ENCODE measurements around the gene PFAS.
"Not testable (repeated sequence)": the region's sequence is repeated elsewhere in the genome, so short reads cannot be mapped to it uniquely, and the experiment has no call there.

PFAS gene

DNA sequence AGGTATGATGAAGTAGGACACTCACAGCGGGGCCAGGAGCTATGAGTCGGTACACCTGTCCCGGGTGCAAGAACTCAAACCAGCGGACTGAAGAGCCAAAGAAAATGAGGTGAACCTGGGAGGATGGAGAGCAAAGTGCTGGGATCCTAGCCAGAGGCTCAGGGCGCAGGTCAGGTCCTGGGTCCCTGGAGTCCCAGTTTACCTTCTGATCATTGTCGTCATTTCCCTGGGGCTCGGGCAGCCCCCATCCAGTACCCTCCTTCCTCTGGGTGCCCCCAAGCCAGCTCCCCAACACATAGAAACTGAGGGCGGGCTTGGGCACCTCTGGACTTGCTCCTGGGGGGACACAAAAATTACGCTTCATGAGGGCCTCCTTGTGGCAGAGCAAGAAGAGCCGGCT lies 17.4 kb upstream of the PFAS start:
- H3K4me3 ChIP-seq (ENCODE audit: low read length in 2 of 2): no peak overlapping the region
- H3K9me3 ChIP-seq (ENCODE audit: control insufficient read depth in 2 of 2, low read length in 2 of 2): no peaks in the 10 kb centered on the region
- peaks cover 4% of the 10 kb centered on the region for H3K4me1 ChIP-seq (ENCODE audit: control insufficient read depth, insufficient read depth, low read length)
- peaks cover 84 to 85% of the 10 kb centered on the region in 2 donors for H3K36me3 ChIP-seq (ENCODE audit: control insufficient read depth in 2 of 2, insufficient read depth in 2 of 2, low read length in 2 of 2)
- no peak overlapping the region for H3K27ac ChIP-seq (ENCODE audit: low read length)
- no peak overlapping the region for H3K9ac ChIP-seq (ENCODE audit: low read length in 2 of 2)
- H3K27me3 ChIP-seq (ENCODE audit: control insufficient read depth in 1 of 2, insufficient read depth in 2 of 2, low read length in 2 of 2): no peaks in the 10 kb centered on the region

DNA sequence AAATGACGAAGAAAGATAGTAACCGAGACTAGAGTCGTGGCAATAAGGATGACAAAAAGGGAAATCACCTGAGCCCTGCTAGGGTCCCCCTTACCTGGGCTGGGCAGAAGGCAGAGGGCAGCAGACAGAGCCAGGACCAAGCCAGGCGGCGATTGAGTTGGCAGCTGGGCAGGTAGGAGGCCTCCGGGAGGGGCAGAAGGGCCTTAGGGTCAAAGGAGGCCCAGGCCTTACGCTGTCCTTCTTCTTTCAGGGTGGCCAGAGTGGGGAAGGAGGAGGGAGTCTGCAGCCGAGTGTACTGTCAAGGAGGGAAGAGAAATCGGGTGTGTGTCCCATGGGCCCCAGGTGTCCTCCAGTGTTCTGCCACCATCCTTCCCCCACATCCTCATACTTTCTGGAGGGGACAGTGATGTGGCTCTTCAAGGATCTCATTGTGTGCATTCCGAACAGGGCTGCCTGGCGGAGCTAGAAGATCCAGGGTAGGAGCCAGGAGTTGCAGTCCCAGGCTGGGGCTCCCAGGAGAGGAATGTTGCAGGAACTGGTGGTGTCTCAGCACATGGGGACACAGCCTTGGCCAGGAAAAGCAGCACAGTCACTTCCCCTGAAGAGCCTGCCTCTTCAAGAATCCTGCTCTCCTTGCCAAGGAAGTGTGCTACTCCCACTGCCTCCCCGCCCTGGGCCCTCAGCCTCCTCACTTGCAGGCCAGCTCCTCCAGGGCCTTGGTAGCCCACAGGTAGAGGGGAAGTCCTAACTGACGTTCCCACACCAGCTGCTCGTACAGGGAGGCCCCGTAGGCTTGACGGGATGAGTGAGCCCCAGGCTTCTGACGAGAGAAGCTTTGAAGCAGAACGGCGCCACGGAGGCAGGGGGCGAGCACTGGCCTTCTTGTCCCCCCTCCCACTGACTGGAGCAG lies 14.5 kb upstream of the PFAS start:
- Histone ChIP-seq H3K4me3 (ENCODE audit: low read length in 2 of 2) (no peak overlapping the region), H3K4me1 (ENCODE audit: control insufficient read depth, insufficient read depth, low read length) (no peaks in the 10 kb centered on the region), H3K27me3 (ENCODE audit: control insufficient read depth in 1 of 2, insufficient read depth in 2 of 2, low read length in 2 of 2) (no peaks in the 10 kb centered on the region), H3K9me3 (ENCODE audit: control insufficient read depth in 2 of 2, low read length in 2 of 2) (no peaks in the 10 kb centered on the region), H3K27ac (ENCODE audit: low read length) (no peak overlapping the region), H3K9ac (ENCODE audit: low read length in 2 of 2) (no peak overlapping the region), H3K36me3 (ENCODE audit: control insufficient read depth in 2 of 2, insufficient read depth in 2 of 2, low read length in 2 of 2) (peaks cover 74 to 82% of the 10 kb centered on the region in 2 donors)

DNA sequence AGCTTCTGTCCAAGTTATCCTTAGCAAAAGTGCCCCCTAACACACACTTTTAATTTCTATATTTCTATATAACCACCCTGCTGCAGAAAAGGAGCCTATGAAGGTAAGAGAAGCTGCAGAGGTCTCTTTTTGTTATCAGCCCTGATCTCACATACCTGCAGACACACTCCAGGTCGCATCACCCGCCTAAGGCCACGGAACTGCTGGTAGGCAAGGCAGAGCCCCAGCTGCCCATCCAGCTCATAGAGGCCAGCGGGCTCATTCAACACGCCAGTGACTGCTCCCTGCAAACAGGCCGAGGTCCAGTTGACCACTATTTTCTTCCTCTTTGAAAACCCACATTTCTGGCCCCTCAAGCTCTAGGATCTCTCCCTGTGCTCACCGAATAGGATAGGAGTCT lies 13.4 kb upstream of the PFAS start:
- no peaks in the 10 kb centered on the region for H3K4me1 ChIP-seq (ENCODE audit: control insufficient read depth, insufficient read depth, low read length)
- no peak overlapping the region for H3K9ac ChIP-seq (ENCODE audit: low read length in 2 of 2)
- peaks cover 67 to 75% of the 10 kb centered on the region in 2 donors for H3K36me3 ChIP-seq (ENCODE audit: control insufficient read depth in 2 of 2, insufficient read depth in 2 of 2, low read length in 2 of 2)
- no peaks in the 10 kb centered on the region for H3K27me3 ChIP-seq (ENCODE audit: control insufficient read depth in 1 of 2, insufficient read depth in 2 of 2, low read length in 2 of 2)
- H3K27ac ChIP-seq (ENCODE audit: low read length): no peak overlapping the region
- H3K4me3 ChIP-seq (ENCODE audit: low read length in 2 of 2): no peak overlapping the region
- H3K9me3 ChIP-seq (ENCODE audit: control insufficient read depth in 2 of 2, low read length in 2 of 2): no peaks in the 10 kb centered on the region

DNA sequence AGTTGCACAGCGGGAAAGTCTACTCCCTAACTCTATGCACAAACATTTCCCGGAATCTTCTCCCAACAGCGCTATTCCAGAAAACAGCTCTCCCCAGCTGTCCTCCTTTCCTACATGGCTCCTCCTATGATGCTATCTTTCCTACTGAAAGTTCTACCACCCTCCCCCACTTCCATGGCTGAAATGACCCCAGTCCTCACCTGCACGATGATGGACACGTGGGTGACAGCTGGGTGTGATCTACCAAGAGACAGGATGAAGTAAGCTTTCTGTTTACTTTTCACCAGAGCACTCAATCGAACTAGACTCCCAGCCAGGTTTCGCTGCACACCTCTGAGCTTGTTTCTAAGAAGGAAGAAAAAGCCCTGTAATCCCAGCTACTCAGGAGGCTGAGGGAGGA lies 11.9 kb upstream of the PFAS start:
- Histone ChIP-seq H3K36me3 (ENCODE audit: control insufficient read depth in 2 of 2, insufficient read depth in 2 of 2, low read length in 2 of 2) (peaks cover 56 to 60% of the 10 kb centered on the region in 2 donors), H3K4me1 (ENCODE audit: control insufficient read depth, insufficient read depth, low read length) (no peaks in the 10 kb centered on the region), H3K27me3 (ENCODE audit: control insufficient read depth in 1 of 2, insufficient read depth in 2 of 2, low read length in 2 of 2) (no peaks in the 10 kb centered on the region), H3K9me3 (ENCODE audit: control insufficient read depth in 2 of 2, low read length in 2 of 2) (no peaks in the 10 kb centered on the region), H3K9ac (ENCODE audit: low read length in 2 of 2) (no peak overlapping the region), H3K4me3 (ENCODE audit: low read length in 2 of 2) (no peak overlapping the region), H3K27ac (ENCODE audit: low read length) (no peak overlapping the region)

DNA sequence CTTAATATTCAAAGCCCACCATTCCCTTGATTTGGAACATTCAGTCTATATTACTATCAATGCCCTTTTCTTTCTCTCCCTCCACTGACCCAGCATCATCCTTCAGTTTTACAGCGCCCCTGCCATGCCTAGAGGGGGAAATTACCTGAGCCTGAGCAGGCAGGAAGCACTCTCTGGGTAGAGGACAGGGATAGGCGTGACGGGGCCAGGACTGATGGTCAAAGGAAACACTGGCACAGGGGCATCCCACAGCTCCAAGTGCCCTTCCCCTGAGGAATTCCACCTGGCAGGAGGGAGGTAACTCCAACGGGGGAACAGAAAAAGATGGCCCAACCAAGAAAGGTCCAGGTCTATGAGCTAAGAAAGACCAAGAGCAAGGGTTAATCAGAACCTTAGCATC lies 11.2 kb upstream of the PFAS start:
- H3K4me1 ChIP-seq (ENCODE audit: control insufficient read depth, insufficient read depth, low read length): no peaks in the 10 kb centered on the region
- no peaks in the 10 kb centered on the region for H3K27me3 ChIP-seq (ENCODE audit: control insufficient read depth in 1 of 2, insufficient read depth in 2 of 2, low read length in 2 of 2)
- no peak overlapping the region for H3K27ac ChIP-seq (ENCODE audit: low read length)
- H3K4me3 ChIP-seq (ENCODE audit: low read length in 2 of 2): no peak overlapping the region
- H3K9ac ChIP-seq (ENCODE audit: low read length in 2 of 2): no peak overlapping the region
- no peaks in the 10 kb centered on the region for H3K9me3 ChIP-seq (ENCODE audit: control insufficient read depth in 2 of 2, low read length in 2 of 2)
- H3K36me3 ChIP-seq (ENCODE audit: control insufficient read depth in 2 of 2, insufficient read depth in 2 of 2, low read length in 2 of 2): peaks cover 51 to 55% of the 10 kb centered on the region in 2 donors

DNA sequence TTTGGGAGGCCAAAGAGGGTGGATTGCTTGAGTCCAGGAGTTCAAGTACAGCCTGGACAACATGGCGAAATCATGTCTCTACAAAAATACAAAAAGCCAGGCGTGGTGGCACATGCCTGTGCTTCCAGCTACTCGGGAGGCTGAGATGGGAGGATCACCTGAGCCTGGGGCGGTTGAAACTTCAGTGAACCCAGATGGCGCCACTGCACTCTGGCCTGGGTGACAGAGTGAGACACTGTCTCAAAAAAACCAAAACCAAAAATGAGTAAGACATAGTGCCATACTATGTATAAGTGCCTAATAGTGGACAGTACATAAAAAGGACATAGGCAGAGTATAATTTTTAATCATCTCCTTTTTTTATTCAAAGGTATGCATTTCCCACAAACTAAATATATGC lies 5.3 kb upstream of the PFAS start:
- peaks cover 10% of the 10 kb centered on the region for H3K4me1 ChIP-seq (ENCODE audit: control insufficient read depth, insufficient read depth, low read length)
- no peaks in the 10 kb centered on the region for H3K9me3 ChIP-seq (ENCODE audit: control insufficient read depth in 2 of 2, low read length in 2 of 2)
- H3K27me3 ChIP-seq (ENCODE audit: control insufficient read depth in 1 of 2, insufficient read depth in 2 of 2, low read length in 2 of 2): no peaks in the 10 kb centered on the region
- peaks cover 10 to 16% of the 10 kb centered on the region in 2 donors for H3K36me3 ChIP-seq (ENCODE audit: control insufficient read depth in 2 of 2, insufficient read depth in 2 of 2, low read length in 2 of 2)
- no peak overlapping the region for H3K27ac ChIP-seq (ENCODE audit: low read length)
- no peak overlapping the region for H3K4me3 ChIP-seq (ENCODE audit: low read length in 2 of 2)
- H3K9ac ChIP-seq (ENCODE audit: low read length in 2 of 2): no peak overlapping the region

DNA sequence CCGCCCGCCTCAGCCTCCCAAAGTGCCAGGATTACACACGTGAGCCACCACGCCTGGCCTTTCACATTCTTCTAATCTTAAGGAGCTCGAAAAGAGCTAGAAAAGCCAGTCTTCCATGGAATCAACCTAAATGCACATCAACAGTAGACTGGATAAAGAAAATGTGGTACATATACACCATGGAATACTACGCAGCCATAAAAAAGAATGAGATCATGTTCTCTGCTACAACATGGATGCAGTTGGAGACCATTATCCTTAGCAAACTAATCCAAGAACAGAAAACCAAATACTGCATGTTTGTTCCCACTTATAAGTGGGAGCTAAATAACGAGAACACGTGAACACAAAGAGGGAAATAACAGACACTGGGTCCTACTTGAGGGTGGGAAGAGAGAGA lies 4.3 kb upstream of the PFAS start:
- H3K9me3 ChIP-seq (ENCODE audit: control insufficient read depth in 2 of 2, low read length in 2 of 2): no peaks in the 10 kb centered on the region
- no peaks in the 10 kb centered on the region for H3K27me3 ChIP-seq (ENCODE audit: control insufficient read depth in 1 of 2, insufficient read depth in 2 of 2, low read length in 2 of 2)
- peaks cover 9 to 10% of the 10 kb centered on the region in 2 donors for H3K36me3 ChIP-seq (ENCODE audit: control insufficient read depth in 2 of 2, insufficient read depth in 2 of 2, low read length in 2 of 2)
- no peak overlapping the region for H3K9ac ChIP-seq (ENCODE audit: low read length in 2 of 2)
- peaks cover 14% of the 10 kb centered on the region for H3K4me1 ChIP-seq (ENCODE audit: control insufficient read depth, insufficient read depth, low read length)
- no peak overlapping the region for H3K4me3 ChIP-seq (ENCODE audit: low read length in 2 of 2)
- H3K27ac ChIP-seq (ENCODE audit: low read length): no peak overlapping the region

DNA sequence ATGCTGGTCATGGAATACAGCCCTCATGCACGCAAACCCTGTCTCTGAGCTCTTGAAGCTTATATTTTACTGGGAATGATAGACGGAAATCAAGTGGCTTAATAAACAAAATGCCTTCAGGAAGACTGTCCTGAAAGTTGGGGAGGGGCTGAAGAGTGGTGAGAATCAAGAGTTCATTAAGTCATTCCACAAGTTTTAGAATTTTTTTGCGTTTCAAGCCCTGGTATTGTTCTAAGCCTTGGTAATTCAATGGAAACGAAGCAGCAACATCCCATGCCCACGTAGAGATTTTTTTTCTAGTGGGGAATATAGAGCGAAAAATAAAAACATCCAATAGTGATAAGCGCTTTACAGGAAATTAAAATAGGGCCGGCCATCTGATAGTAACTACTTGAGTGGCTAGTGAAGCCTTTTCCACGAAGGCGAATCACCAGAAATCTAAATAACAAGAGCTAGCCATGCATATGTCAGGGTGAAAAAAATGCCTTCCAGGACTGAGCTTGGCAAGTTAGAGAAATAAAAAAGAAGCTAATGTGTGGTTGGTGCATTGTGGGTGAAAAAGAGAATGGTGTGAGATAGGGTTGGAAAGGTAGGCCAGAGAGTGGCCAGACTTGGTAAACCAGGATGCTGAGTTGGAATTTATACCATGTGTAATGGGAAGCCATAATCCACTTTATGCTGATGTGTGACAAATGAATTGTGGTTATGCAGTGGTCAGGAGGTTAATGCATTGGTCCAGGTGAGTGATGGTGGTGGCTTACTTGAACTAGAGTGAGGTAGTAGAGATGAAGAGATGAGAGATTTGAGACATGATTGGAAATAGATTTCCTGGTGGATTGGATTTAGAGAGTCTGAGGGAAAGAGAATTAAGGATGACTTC lies 772 bp downstream of the PFAS start:
- H3K9me3 ChIP-seq (ENCODE audit: control insufficient read depth in 2 of 2, low read length in 2 of 2): no peaks in the 10 kb centered on the region
- no peaks in the 10 kb centered on the region for H3K27me3 ChIP-seq (ENCODE audit: control insufficient read depth in 1 of 2, insufficient read depth in 2 of 2, low read length in 2 of 2)
- H3K4me1 ChIP-seq (ENCODE audit: control insufficient read depth, insufficient read depth, low read length): peaks cover 11% of the 10 kb centered on the region
- H3K36me3 ChIP-seq (ENCODE audit: control insufficient read depth in 2 of 2, insufficient read depth in 2 of 2, low read length in 2 of 2): peaks cover 6 to 11% of the 10 kb centered on the region in 2 donors
- H3K27ac ChIP-seq (ENCODE audit: low read length): peak overlapping the region; percentile 99
- peak overlapping the region; percentile 77 to 100 for H3K9ac ChIP-seq (ENCODE audit: low read length in 2 of 2)
- peak overlapping the region; percentile 72 to 99 for H3K4me3 ChIP-seq (ENCODE audit: low read length in 2 of 2)

DNA sequence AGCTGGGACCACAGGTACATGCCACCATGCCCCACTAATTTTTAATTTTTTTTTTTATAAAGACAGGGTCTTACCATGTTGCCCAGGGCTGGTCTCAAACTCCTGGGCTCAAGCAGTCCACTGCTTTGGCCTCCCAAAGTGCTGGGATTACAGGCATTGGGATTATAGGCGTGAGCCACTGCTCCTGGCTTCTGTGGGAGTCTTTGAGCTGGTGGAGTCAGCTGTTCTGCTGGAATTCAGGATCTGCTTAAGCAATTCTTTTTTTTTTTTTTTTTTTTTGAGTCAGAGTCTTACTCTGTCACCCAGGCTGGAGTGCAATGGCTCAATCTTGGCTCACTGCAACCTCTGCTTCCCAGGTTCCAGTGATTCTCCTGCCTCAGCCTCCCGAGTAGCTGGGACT lies 2.3 kb downstream of the PFAS start:
- peaks cover 19 to 21% of the 10 kb centered on the region in 2 donors for H3K36me3 ChIP-seq (ENCODE audit: control insufficient read depth in 2 of 2, insufficient read depth in 2 of 2, low read length in 2 of 2)
- H3K4me1 ChIP-seq (ENCODE audit: control insufficient read depth, insufficient read depth, low read length); H3K9ac ChIP-seq (ENCODE audit: low read length in 2 of 2); H3K9me3 ChIP-seq (ENCODE audit: control insufficient read depth in 2 of 2, low read length in 2 of 2); H3K27ac ChIP-seq (ENCODE audit: low read length); H3K27me3 ChIP-seq (ENCODE audit: control insufficient read depth in 1 of 2, insufficient read depth in 2 of 2, low read length in 2 of 2); H3K4me3 ChIP-seq (ENCODE audit: low read length in 2 of 2): not testable (repeated sequence)

DNA sequence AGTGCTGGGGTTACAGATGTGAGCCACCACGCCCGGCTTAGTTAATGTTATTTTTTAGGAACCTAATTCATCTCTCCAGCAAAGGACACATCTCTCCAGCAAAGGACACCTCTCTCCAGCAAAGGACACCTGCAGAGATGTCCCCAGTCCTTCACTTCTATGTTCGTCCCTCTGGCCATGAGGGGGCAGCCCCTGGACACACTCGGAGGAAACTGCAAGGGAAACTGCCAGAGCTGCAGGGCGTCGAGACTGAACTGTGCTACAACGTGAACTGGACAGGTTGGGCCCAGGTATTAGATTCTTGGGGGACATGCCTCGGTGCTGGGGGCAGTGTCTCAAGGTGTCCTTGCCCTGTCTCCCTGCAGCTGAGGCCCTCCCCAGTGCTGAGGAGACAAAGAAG lies 4.7 kb downstream of the PFAS start:
- H3K27me3 ChIP-seq (ENCODE audit: control insufficient read depth in 1 of 2, insufficient read depth in 2 of 2, low read length in 2 of 2): no peaks in the 10 kb centered on the region
- H3K9ac ChIP-seq (ENCODE audit: low read length in 2 of 2): no peak overlapping the region
- no peaks in the 10 kb centered on the region for H3K9me3 ChIP-seq (ENCODE audit: control insufficient read depth in 2 of 2, low read length in 2 of 2)
- H3K4me1 ChIP-seq (ENCODE audit: control insufficient read depth, insufficient read depth, low read length): peaks cover 3% of the 10 kb centered on the region
- H3K36me3 ChIP-seq (ENCODE audit: control insufficient read depth in 2 of 2, insufficient read depth in 2 of 2, low read length in 2 of 2): peaks cover 23 to 31% of the 10 kb centered on the region in 2 donors
- no peak overlapping the region for H3K27ac ChIP-seq (ENCODE audit: low read length)
- H3K4me3 ChIP-seq (ENCODE audit: low read length in 2 of 2): no peak overlapping the region

All from stomach smooth muscle (tissue), 2 donors.